ENCODE results near the gene CHD3. TPM values are rescaled to one million over a fixed set of nuclear protein-coding genes. Genes with fewer than 3 reads are reported as not detected.

Gene CHD3
- total and polyA plus RNA-seq, 2 of the 13 experiments (the other 11 are each of a cell fraction or from before 2014, with no cell fraction given) = 2.7 to 3.7 TPM

DNA sequence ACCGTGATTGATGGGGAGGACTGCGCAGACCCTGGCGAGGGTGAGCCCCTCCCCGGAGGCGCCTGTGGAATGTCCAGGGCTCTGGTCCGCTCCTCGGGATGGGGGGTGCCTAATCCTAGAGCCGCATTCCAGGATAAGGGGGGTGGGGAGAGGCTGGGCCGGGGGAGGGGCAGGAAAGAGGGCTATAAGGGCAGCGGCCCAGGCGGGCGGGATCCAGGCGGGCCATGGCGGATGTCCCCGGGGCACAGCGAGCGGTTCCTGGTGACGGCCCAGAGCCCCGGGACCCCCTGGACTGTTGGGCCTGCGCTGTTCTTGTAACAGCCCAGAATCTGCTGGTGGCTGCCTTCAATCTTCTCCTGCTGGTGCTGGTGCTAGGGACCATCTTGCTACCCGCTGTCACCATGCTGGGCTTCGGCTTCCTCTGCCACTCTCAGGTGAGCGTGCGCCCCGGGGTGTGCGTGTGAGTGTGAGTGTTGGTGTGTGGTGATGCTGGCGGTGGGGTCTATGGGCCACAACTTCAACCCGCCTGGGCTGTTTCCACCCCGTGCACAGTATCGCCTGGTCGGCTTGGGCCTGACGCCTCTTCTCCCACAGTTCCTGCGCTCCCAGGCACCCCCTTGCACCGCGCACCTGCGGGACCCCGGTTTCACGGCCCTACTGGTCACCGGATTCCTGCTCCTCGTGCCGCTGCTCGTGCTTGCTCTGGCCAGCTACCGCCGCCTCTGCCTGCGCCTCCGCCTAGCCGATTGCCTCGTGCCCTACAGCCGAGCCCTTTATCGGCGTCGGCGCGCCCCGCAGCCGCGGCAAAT is 33.5 kb upstream of the CHD3 start, which contains the start of gene TMEM88 (continued):
- TF ChIP-seq MIER3 (CRISPR knock-in tag; IDR thresholded peaks at IDR 0.05; ENCODE audit: borderline replicate concordance) (no peak), POLR2G (IDR thresholded peaks at IDR 0.05; ENCODE audit: low read depth, low read length) (peak; percentile 48; the same call in 1 of the 2 replicates), DDIT3 (CRISPR knock-in tag; IDR thresholded peaks at IDR 0.05) (no peak), PITX1 (CRISPR knock-in tag; IDR thresholded peaks at IDR 0.05) (no peak), ZNF503 (CRISPR knock-in tag; IDR thresholded peaks at IDR 0.05) (no peak), THAP8 (CRISPR knock-in tag; IDR thresholded peaks at IDR 0.05; ENCODE audit: borderline replicate concordance) (no peak), ZSCAN21 (CRISPR knock-in tag; IDR thresholded peaks at IDR 0.05; ENCODE audit: borderline replicate concordance) (no peak), ZNF235 (CRISPR knock-in tag; IDR thresholded peaks at IDR 0.05; ENCODE audit: borderline replicate concordance) (no peak), SALL2 (CRISPR knock-in tag; IDR thresholded peaks at IDR 0.05) (no peak), TCF7L2 (IDR thresholded peaks at IDR 0.05; ENCODE audit: low read depth, low read length) (no peak), ZNF7 (CRISPR knock-in tag; IDR thresholded peaks at IDR 0.05) (no peak), MXD3 (CRISPR knock-in tag; IDR thresholded peaks at IDR 0.05) (no peak), KDM5B (CRISPR knock-in tag; IDR thresholded peaks at IDR 0.05; ENCODE audit: borderline replicate concordance) (no peak)
- TF ChIP-seq, protein P1, sequence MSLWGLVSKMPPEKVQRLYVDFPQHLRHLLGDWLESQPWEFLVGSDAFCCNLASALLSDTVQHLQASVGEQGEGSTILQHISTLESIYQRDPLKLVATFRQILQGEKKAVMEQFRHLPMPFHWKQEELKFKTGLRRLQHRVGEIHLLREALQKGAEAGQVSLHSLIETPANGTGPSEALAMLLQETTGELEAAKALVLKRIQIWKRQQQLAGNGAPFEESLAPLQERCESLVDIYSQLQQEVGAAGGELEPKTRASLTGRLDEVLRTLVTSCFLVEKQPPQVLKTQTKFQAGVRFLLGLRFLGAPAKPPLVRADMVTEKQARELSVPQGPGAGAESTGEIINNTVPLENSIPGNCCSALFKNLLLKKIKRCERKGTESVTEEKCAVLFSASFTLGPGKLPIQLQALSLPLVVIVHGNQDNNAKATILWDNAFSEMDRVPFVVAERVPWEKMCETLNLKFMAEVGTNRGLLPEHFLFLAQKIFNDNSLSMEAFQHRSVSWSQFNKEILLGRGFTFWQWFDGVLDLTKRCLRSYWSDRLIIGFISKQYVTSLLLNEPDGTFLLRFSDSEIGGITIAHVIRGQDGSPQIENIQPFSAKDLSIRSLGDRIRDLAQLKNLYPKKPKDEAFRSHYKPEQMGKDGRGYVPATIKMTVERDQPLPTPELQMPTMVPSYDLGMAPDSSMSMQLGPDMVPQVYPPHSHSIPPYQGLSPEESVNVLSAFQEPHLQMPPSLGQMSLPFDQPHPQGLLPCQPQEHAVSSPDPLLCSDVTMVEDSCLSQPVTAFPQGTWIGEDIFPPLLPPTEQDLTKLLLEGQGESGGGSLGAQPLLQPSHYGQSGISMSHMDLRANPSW (CRISPR knock-in tag; IDR thresholded peaks at IDR 0.05; ENCODE audit: borderline replicate concordance) = no peak
- TF ChIP-seq, protein P2, sequence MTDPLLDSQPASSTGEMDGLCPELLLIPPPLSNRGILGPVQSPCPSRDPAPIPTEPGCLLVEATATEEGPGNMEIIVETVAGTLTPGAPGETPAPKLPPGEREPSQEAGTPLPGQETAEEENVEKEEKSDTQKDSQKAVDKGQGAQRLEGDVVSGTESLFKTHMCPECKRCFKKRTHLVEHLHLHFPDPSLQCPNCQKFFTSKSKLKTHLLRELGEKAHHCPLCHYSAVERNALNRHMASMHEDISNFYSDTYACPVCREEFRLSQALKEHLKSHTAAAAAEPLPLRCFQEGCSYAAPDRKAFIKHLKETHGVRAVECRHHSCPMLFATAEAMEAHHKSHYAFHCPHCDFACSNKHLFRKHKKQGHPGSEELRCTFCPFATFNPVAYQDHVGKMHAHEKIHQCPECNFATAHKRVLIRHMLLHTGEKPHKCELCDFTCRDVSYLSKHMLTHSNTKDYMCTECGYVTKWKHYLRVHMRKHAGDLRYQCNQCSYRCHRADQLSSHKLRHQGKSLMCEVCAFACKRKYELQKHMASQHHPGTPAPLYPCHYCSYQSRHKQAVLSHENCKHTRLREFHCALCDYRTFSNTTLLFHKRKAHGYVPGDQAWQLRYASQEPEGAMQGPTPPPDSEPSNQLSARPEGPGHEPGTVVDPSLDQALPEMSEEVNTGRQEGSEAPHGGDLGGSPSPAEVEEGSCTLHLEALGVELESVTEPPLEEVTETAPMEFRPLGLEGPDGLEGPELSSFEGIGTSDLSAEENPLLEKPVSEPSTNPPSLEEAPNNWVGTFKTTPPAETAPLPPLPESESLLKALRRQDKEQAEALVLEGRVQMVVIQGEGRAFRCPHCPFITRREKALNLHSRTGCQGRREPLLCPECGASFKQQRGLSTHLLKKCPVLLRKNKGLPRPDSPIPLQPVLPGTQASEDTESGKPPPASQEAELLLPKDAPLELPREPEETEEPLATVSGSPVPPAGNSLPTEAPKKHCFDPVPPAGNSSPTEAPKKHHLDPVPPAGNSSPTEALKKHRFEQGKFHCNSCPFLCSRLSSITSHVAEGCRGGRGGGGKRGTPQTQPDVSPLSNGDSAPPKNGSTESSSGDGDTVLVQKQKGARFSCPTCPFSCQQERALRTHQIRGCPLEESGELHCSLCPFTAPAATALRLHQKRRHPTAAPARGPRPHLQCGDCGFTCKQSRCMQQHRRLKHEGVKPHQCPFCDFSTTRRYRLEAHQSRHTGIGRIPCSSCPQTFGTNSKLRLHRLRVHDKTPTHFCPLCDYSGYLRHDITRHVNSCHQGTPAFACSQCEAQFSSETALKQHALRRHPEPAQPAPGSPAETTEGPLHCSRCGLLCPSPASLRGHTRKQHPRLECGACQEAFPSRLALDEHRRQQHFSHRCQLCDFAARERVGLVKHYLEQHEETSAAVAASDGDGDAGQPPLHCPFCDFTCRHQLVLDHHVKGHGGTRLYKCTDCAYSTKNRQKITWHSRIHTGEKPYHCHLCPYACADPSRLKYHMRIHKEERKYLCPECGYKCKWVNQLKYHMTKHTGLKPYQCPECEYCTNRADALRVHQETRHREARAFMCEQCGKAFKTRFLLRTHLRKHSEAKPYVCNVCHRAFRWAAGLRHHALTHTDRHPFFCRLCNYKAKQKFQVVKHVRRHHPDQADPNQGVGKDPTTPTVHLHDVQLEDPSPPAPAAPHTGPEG (CRISPR knock-in tag; IDR thresholded peaks at IDR 0.05) = no peak
